GM18511 (cell line): Measurements from ENCODE around the gene PPARA.

Source experiments
- ATAC-seq: cut with Tn5 transposase; IDR thresholded peaks from one replicate; pipeline ENCODE4 v1.9.1; 2021; ENCODE audit warnings: mild to moderate bottlenecking, moderate library complexity; ENCODE audit not compliant: unreplicated experiment

Gene PPARA

GRCh38 chr22:46202897-46203600 lies 52.7 kb downstream of the PPARA start:
- no peak for ATAC-seq

DNA sequence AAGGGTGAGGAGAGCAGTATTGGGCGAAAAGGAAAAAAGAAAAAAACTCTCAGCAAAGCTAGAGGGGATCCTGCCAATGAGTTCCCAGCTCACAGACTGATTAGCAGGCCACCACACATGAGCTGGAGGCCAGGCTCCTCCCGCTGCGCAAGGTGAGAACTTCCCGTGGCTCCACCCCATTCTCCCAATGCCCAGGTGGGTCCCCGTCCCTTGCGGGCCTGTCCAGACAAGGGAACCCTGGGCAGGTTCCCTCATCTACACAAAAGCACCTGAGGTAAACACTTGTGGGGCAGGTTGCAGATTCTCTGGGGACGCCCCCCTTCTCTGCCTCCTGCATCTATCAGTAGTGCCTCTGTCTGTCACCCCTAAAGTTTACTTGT lies 53.3 kb downstream of the PPARA start:
- ATAC-seq, result no peak

GRCh38 chr22:46209262-46209661 lies 58.9 kb downstream of the PPARA start:
- ATAC-seq, result no peak

- no peak for ATAC-seq
These were observed 61.9 kb downstream of the PPARA start for GRCh38 chr22:46212195-46212594.

- ATAC-seq, result no peak
These were observed 62.7 kb downstream of the PPARA start for GRCh38 chr22:46213052-46213451.

GRCh38 chr22:46214149-46214548 lies 63.8 kb downstream of the PPARA start:
- no peak for ATAC-seq

DNA sequence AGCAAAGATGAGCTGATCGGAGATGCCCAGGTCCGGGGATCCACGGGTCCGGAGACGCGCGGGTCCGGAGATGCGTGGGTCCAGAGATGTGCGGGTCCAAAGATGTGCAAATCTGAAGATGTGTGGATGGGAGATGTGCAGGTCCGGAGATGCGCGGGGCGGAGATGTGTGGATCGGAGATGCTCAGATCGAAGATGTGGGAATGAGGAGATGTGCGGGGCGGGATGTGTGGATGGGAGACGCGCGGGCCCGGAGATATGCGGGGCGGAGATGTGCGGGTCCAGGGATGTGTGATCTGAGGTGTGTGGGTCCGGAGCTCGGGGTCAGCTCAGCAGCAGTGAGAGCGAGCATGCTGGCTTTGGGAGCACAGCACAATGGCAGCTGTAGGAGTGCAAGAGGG lies 64.3 kb downstream of the PPARA start:
- ATAC-seq, result no peak

DNA sequence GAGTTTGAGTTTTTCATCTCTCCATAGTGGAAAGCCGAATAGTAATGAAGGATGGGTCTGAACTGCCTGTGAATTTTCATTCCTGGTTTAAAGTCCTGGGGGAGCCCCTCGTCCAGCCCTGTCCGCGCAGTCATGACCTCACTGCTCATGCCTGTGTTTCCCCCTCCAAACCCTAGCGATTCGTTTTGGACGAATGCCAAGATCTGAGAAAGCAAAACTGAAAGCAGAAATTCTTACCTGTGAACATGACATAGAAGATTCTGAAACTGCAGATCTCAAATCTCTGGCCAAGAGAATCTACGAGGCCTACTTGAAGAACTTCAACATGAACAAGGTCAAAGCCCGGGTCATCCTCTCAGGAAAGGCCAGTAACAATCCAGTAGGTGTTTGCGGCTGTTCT lies 69.3 kb downstream of the PPARA start:
- no peak for ATAC-seq

- ATAC-seq, result no peak
These were observed 70.6 kb downstream of the PPARA start for GRCh38 chr22:46220921-46221320.

- ATAC-seq, result no peak
These were observed 73.9 kb downstream of the PPARA start for GRCh38 chr22:46224044-46224897.

DNA sequence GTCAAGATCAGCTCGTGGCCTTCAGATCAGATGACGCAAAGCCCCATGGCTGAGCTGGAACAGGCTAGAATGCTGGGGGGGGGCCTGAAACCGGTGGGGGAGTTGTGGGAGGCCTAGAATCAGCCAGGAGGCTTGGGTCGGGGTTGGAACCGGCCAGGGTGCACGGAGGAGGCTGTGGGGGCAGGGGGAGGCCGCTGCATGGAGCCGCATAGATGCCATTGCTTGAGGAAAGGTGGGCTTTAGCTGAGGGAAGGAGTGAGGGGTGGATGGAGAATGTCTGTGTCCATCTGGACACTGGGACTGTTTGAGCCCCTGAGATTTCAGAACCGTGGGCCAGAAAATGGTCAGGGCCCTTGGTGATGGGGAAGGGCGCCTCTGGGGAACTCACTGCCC lies 74.6 kb downstream of the PPARA start:
- ATAC-seq, result no peak

DNA sequence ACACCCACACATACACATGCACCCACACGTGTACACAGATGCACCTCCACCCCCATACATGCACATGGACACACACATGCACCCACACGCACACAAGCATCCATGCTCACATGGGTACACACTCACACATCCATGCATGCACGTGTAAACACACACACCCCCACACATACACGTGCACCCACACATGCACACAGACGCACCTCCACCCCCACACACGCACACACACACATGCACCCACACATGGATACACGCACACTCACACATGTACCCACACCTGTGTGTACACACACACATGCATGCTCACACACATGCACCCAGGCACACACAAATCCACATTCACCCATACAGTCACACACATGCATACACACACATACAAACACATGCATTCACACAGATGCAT lies 75.3 kb downstream of the PPARA start:
- no peak for ATAC-seq

DNA sequence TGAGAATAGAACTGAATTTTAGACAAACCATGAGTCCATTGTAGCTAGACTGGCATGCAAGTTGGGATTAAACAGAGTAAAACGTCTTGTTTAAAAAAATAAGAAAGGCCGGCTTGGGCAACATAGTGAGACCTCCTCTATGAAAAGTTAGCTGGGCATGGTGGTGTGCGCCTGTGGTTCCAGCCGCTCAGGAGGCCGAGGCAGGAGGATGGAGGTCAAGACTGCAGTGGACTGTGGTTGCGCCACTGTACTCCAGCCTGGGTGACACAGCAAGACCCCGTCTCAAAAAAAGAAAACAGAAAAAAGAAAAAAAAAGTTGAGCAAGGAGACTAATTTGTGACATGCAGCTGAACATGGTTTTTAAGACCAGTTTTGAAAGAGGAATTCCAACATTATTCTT lies 76.3 kb downstream of the PPARA start:
- ATAC-seq, result no peak

- no peak for ATAC-seq
These were observed 79.4 kb downstream of the PPARA start for GRCh38 chr22:46229701-46230100.

DNA sequence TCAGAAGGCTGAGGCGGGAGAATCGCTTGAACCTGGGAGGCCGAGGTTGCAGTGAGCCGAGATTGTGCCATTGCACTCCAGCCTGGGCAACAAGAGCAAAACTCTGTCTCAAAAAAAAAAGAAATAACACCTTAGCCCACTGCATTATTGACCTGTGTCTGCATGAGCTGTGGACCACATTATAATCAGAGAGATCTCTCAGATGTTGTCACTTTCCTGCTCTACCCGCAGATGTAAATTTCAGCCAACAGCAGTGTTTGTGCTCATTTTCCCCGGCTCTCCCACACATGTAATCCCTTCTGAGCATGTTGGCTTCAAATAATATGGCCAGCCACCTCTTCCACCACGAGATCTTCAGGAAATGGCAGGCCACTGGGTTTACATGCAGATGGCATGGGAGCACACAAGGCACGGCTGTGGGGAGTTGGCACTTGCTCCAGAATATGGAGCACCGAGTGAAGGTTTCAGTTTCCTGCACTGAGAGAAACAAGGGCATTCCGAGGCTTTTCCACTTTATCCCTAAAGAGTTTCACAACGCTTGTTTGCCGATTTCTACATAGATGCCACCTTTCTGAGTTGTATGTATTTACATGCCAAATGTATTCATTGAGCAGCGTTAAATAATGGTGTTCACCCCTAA lies 80.1 kb downstream of the PPARA start:
- no peak for ATAC-seq

DNA sequence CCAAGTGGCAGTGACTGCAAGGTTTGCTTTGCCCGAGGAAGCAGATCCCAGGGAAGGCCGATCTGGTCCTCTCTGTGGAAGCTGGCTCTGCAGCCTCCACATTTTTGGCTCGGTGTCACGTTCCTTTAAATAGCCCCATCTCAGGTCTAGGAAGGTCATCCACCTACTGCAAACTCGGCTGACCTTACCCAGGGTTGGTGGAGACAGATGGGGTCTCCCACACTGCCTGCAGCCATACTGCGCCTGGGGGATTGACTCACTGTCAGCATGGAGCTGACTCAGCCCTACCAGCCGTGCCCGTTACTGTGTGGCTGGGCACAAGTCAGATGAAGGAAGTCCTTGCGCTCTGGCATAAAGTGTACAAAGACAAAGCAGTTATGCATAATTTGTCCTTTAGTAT lies 82.9 kb downstream of the PPARA start:
- no peak for ATAC-seq

- ATAC-seq, result no peak
These were observed 84.6 kb downstream of the PPARA start for GRCh38 chr22:46234969-46235368.

GRCh38 chr22:46237453-46238124 lies 87.3 kb downstream of the PPARA start:
- ATAC-seq, result no peak

GRCh38 chr22:46238541-46238940 lies 88.2 kb downstream of the PPARA start:
- ATAC-seq, result no peak

GRCh38 chr22:46239261-46240048 lies 89.1 kb downstream of the PPARA start:
- no peak for ATAC-seq

DNA sequence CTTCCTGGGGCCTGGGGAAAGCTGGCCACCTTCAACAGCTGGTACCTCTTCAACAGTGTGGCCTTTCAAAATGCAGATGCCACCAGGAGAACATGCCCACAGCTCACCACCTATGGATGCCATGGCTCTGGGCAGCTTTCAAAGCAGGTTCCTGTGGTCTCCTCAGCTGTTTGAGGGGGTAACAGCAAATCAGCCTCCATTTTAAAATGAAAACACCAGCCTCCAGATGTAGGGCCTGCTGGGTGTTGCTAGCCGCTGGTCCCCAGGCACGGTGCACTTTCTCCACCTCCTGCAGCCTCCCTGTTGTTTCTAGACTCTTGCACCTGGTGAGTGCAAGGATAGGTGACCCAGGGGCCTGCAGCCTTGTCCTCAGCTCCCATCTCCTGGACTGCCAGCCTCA lies 89.7 kb downstream of the PPARA start:
- ATAC-seq, result no peak
